Mesenchymal stem cell (in vitro differentiated cells and primary cell): ENCODE data around the gene NOC4L.

Experiments
- DNase-seq: peaks from one replicate; pipeline ENCODE4 v3.0.0-alpha.2; 2013
- H2AFZ ChIP-seq: one replicate; pipeline ENCODE4 v1.6.1; 2013; ENCODE audit warnings: low read depth, mild to moderate bottlenecking, control low read depth, inconsistent platforms, low read length, moderate library complexity
- H2AK5ac ChIP-seq: 2 replicates; pipeline ENCODE4 v1.6.1; 2013; ENCODE audit warnings: low read length, moderate library complexity, mild to moderate bottlenecking, inconsistent platforms; ENCODE audit not compliant: severe bottlenecking
- H2BK120ac ChIP-seq: one replicate; pipeline ENCODE4 v1.6.1; 2013; ENCODE audit warnings: low read depth, mild to moderate bottlenecking, inconsistent platforms, low read length, moderate library complexity
- H2BK12ac ChIP-seq, 2 experiments: one replicate each; pipeline ENCODE4 v1.6.1; 2013; ENCODE audit warnings: inconsistent platforms in 2 of 2, low read length in 2 of 2, mild to moderate bottlenecking in 2 of 2, moderate library complexity in 2 of 2, control low read depth in 1 of 2
- H2BK15ac ChIP-seq: one replicate; pipeline ENCODE4 v1.6.1; 2013; ENCODE audit warnings: mild to moderate bottlenecking, low read depth, inconsistent platforms; ENCODE audit not compliant: poor library complexity, severe bottlenecking
- H2BK5ac ChIP-seq: 2 replicates; pipeline ENCODE4 v1.6.1; 2013; ENCODE audit warnings: low read depth, mild to moderate bottlenecking, low read length, control low read depth, inconsistent platforms; ENCODE audit not compliant: poor library complexity, severe bottlenecking
- H3K14ac ChIP-seq, 2 experiments: one replicate each; pipeline ENCODE4 v1.6.1; 2013; ENCODE audit warnings: inconsistent platforms in 2 of 2, low read length in 2 of 2, control low read depth in 1 of 2, mild to moderate bottlenecking in 1 of 2, moderate library complexity in 1 of 2
- H3K18ac ChIP-seq, 2 experiments: one replicate each; pipeline ENCODE4 v1.6.1; 2013; ENCODE audit warnings: inconsistent platforms in 2 of 2, low read length in 2 of 2, control low read depth in 1 of 2, low read depth in 1 of 2, mild to moderate bottlenecking in 1 of 2
- H3K23ac ChIP-seq, 2 experiments: one replicate each; pipeline ENCODE4 v1.6.1; 2013; ENCODE audit warnings: inconsistent platforms in 2 of 2, low read length in 2 of 2, mild to moderate bottlenecking in 2 of 2, moderate library complexity in 2 of 2, control low read depth in 1 of 2
- H3K27ac ChIP-seq: 2 replicates; pipeline ENCODE4 v1.5.1; 2013; ENCODE audit warnings: mild to moderate bottlenecking, moderate library complexity, low read length, control low read depth, inconsistent platforms; ENCODE audit not compliant: poor library complexity, severe bottlenecking
- H3K27me3 ChIP-seq, 2 experiments: 2 replicates each; pipeline versions ENCODE4 v1.6.1 to v1.7.0; 2013; ENCODE audit warnings: low read length in 2 of 2, mild to moderate bottlenecking in 2 of 2, moderate library complexity in 2 of 2, control low read depth in 1 of 2, inconsistent platforms in 1 of 2; ENCODE audit not compliant: control insufficient read depth in 1 of 2, insufficient read depth in 1 of 2
- H3K36me3 ChIP-seq, 2 experiments: 2 replicates each; pipeline versions ENCODE4 v1.6.1 to v1.7.0; 2013; ENCODE audit warnings: low read length in 2 of 2, control low read depth in 1 of 2, inconsistent platforms in 1 of 2, low read depth in 1 of 2, mild to moderate bottlenecking in 1 of 2; ENCODE audit not compliant: insufficient read depth in 2 of 2, control insufficient read depth in 1 of 2
- H3K4ac ChIP-seq, 2 experiments: one replicate each; pipeline ENCODE4 v1.6.1; 2013; ENCODE audit warnings: inconsistent platforms in 2 of 2, low read length in 2 of 2, mild to moderate bottlenecking in 2 of 2, moderate library complexity in 2 of 2, control low read depth in 1 of 2, low read depth in 1 of 2
- H3K4me1 ChIP-seq: 2 replicates; pipeline ENCODE4 v1.6.1; 2013; ENCODE audit warnings: low read depth, low read length, control low read depth; ENCODE audit not compliant: control insufficient read depth, insufficient read depth
- H3K4me2 ChIP-seq: 2 replicates; pipeline ENCODE4 v1.6.1; 2013; ENCODE audit warnings: low read length, mild to moderate bottlenecking, inconsistent platforms; ENCODE audit not compliant: poor library complexity, severe bottlenecking
- H3K4me3 ChIP-seq, 2 experiments: 2 replicates each; pipeline versions ENCODE4 v1.5.1 to v1.7.0; 2013; ENCODE audit warnings: low read length in 2 of 2, mild to moderate bottlenecking in 2 of 2, control low read depth in 1 of 2, low read depth in 1 of 2; ENCODE audit not compliant: insufficient read depth in 1 of 2
- H3K79me1 ChIP-seq: replicated peaks from 2 replicates; pipeline ENCODE4 v1.6.1; 2013; ENCODE audit warnings: mild to moderate bottlenecking, control low read depth, low read length, inconsistent platforms; ENCODE audit not compliant: poor library complexity, severe bottlenecking
- H3K9ac ChIP-seq: 2 replicates; pipeline ENCODE4 v1.7.0; 2013; ENCODE audit warnings: mild to moderate bottlenecking, low read length, moderate library complexity
- H3K9me3 ChIP-seq: 2 replicates; pipeline ENCODE4 v1.7.0; 2013; ENCODE audit warnings: mild to moderate bottlenecking, low read length; ENCODE audit not compliant: control insufficient read depth
- H4K8ac ChIP-seq: one replicate; pipeline ENCODE4 v1.6.1; 2013; ENCODE audit warnings: inconsistent platforms, mild to moderate bottlenecking, low read length, moderate library complexity
- H4K91ac ChIP-seq: one replicate; pipeline ENCODE4 v1.6.1; 2013; ENCODE audit warnings: mild to moderate bottlenecking, low read length, inconsistent platforms
- WGBS: methylation state at CpG from one replicate; pipeline ENCODE4 v1.1.7; 2013; ENCODE audit warnings: mixed read lengths; 5-methylcytosine and 5-hydroxymethylcytosine counted together

Gene NOC4L

GRCh38 chr12:132105467-132105866, 38.8 kb upstream of the NOC4L start:
- no peak overlapping the region for H2BK15ac ChIP-seq
- H2BK5ac ChIP-seq, result no peak overlapping the region
- H3K9ac ChIP-seq, result no peak overlapping the region
- H4K8ac ChIP-seq, result no peak overlapping the region
- no peak overlapping the region for H2BK120ac ChIP-seq
- no peaks in the 10 kb centered on the region for H3K9me3 ChIP-seq
- no peak overlapping the region for H4K91ac ChIP-seq
- no peak overlapping the region for H3K27ac ChIP-seq
- H3K4ac ChIP-seq, result no peak overlapping the region
- H2AFZ ChIP-seq, result no peak overlapping the region
- no peak overlapping the region for H3K4me2 ChIP-seq
- 97% methylated on average over 6 of the region's 6 CpGs for WGBS
- H3K27me3 ChIP-seq, result no peaks in the 10 kb centered on the region
- H2BK12ac ChIP-seq, result no peak overlapping the region
- DNase-seq, result no peak
- H3K4me1 ChIP-seq, result no peaks in the 10 kb centered on the region
- H2AK5ac ChIP-seq, result no peak overlapping the region
- H3K36me3 ChIP-seq, result peaks cover 39 to 59% of the 10 kb centered on the region in 2 experiments
- H3K23ac ChIP-seq, result no peak overlapping the region
- no peak overlapping the region for H3K18ac ChIP-seq
- no peak overlapping the region for H3K14ac ChIP-seq
- H3K79me1 ChIP-seq, result peaks cover 25% of the 10 kb centered on the region
- H3K4me3 ChIP-seq, result no peak overlapping the region

DNA sequence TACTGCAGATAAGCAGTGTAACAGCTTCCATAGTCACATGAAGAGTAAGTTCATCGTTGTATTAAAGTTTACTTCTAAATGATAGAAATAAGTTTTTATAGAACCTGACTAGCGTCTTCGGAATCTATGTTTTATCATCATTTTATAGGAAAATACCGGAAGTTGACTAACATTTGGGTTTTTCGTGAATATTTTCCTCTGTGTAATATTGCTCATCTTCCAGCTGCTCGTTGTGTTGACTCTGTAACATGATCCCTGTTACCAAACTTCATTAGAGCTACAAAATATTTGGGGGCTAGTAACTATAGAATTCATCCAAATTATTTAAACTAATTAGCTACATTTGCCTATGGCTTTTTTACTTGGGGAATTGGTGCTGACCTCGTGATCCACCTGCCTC, 37.3 kb upstream of the NOC4L start:
- Histone ChIP-seq H2BK5ac (no peak overlapping the region), H3K4me1 (no peaks in the 10 kb centered on the region), H3K4me2 (no peak overlapping the region), H3K27me3 (no peaks in the 10 kb centered on the region), H4K8ac (no peak overlapping the region), H3K36me3 (peaks cover 41 to 61% of the 10 kb centered on the region in 2 experiments), H2BK120ac (no peak overlapping the region), H3K79me1 (peaks cover 23% of the 10 kb centered on the region), H3K23ac (no peak overlapping the region), H3K9ac (no peak overlapping the region), H4K91ac (no peak overlapping the region), H3K18ac (no peak overlapping the region), H3K27ac (no peak overlapping the region), H2BK15ac (no peak overlapping the region), H2AFZ (no peak overlapping the region), H2AK5ac (no peak overlapping the region), H3K4ac (no peak overlapping the region), H3K14ac (no peak overlapping the region), H3K4me3 (no peak overlapping the region), H2BK12ac (no peak overlapping the region), H3K9me3 (no peaks in the 10 kb centered on the region)
- no peak for DNase-seq
- WGBS, result over 99% methylated on average over 6 of the region's 7 CpGs

DNA sequence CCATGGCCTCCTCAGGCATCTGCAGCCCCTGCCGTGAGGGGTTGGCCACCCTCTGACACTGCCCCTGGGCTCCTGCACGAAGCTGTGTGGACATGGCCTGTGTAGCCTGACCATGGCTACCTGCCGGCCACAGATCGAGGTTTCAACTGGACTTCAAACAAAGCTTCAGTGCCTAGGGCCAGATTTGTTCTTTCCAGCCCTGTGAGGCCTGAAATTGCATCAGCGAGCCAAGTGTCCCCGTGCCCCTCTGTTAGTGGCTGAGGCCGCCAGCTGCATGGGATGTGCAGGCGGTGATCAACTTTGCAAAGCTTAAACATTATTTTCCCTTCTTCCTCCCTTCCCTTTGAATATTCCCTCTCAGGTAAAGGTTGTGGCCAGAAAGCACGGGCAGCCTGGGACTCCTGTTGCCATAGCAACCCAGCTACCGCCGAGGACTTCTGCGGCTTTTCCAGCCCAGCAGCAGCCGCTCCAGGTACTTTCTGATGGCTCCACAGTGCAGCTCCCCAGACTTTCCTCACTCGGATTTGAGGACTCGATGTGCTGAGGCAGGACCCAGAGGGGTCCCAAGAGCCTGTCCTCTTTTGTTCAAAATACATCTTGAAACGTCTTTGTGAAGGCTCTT, 35.9 kb upstream of the NOC4L start:
- 86% methylated on average over 16 of the region's 16 CpGs for WGBS
- H3K27me3 ChIP-seq, result no peaks in the 10 kb centered on the region

GRCh38 chr12:132109741-132110140, 34.5 kb upstream of the NOC4L start:
- Histone ChIP-seq H3K14ac (no peak overlapping the region), H2AK5ac (no peak overlapping the region), H3K4me3 (no peak overlapping the region), H3K4ac (no peak overlapping the region), H2BK12ac (no peak overlapping the region), H3K4me1 (no peaks in the 10 kb centered on the region), H4K91ac (no peak overlapping the region), H2BK5ac (no peak overlapping the region), H4K8ac (no peak overlapping the region), H3K27me3 (no peaks in the 10 kb centered on the region), H3K9ac (no peak overlapping the region), H2AFZ (no peak overlapping the region), H3K23ac (no peak overlapping the region), H2BK120ac (no peak overlapping the region), H3K9me3 (no peaks in the 10 kb centered on the region), H2BK15ac (no peak overlapping the region), H3K18ac (no peak overlapping the region), H3K27ac (no peak overlapping the region), H3K36me3 (peaks cover 37 to 73% of the 10 kb centered on the region in 2 experiments), H3K4me2 (no peak overlapping the region), H3K79me1 (peaks cover 11% of the 10 kb centered on the region)
- 91% methylated on average over 8 of the region's 8 CpGs for WGBS
- no peak for DNase-seq

More for the DNA sequence above, 35.9 kb upstream of the NOC4L start:
- H3K14ac ChIP-seq, result no peak overlapping the region
- peaks cover 17% of the 10 kb centered on the region for H3K79me1 ChIP-seq
- H4K91ac ChIP-seq, result no peak overlapping the region
- no peak for DNase-seq
- no peak overlapping the region for H2BK120ac ChIP-seq
- H2BK15ac ChIP-seq, result no peak overlapping the region
- H3K23ac ChIP-seq, result no peak overlapping the region
- no peak overlapping the region for H4K8ac ChIP-seq
- no peaks in the 10 kb centered on the region for H3K9me3 ChIP-seq
- no peak overlapping the region for H3K4me2 ChIP-seq
- H2BK5ac ChIP-seq, result no peak overlapping the region
- peaks cover 38 to 62% of the 10 kb centered on the region in 2 experiments for H3K36me3 ChIP-seq
- no peak overlapping the region for H2AK5ac ChIP-seq
- no peak overlapping the region for H3K4ac ChIP-seq
- H3K9ac ChIP-seq, result no peak overlapping the region
- no peaks in the 10 kb centered on the region for H3K4me1 ChIP-seq
- no peak overlapping the region for H2BK12ac ChIP-seq
- no peak overlapping the region for H3K18ac ChIP-seq
- H2AFZ ChIP-seq, result no peak overlapping the region
- no peak overlapping the region for H3K4me3 ChIP-seq
- H3K27ac ChIP-seq, result no peak overlapping the region
